HG03103 (cell line): ENCODE data around the gene VPS26C.
"Not testable (repeated sequence)": the region's sequence is repeated elsewhere in the genome, so short reads cannot be mapped to it uniquely, and the experiment has no call there.

Source experiments
- ATAC-seq: cut with Tn5 transposase; IDR thresholded peaks from one replicate; pipeline ENCODE4 v1.9.1; 2021; ENCODE audit warnings: low read depth; ENCODE audit not compliant: unreplicated experiment

VPS26C gene

DNA sequence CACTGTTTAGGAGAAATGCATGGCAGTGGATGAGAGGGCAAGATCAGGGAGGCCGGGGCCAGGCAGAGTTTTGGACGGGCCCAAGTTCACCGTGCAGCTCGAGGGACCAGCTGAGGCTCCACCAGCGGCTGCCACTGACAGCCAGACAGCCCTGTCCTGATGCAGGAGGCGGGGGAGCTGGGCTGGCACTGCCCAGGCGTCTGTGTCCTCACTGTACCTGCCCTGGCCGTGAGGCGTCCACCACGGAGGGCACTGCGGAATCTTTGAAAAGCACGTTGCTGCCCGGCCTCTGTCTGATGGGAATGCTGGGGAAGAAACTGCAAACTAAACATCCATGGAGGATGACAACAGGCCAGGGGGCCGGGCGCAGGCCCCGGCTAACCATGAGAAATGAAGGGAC is 35.5 kb downstream of the VPS26C start:
- no peak for ATAC-seq

GRCh38 chr21:37231249-37231645 is 35.9 kb downstream of the VPS26C start:
- ATAC-seq = no peak

- no peak for ATAC-seq
Measured at GRCh38 chr21:37230632-37231248, 36.4 kb downstream of the VPS26C start.

GRCh38 chr21:37228003-37228400 is 39.1 kb downstream of the VPS26C start:
- ATAC-seq = no peak

- ATAC-seq = no peak
Measured at GRCh38 chr21:37227071-37228002, 39.8 kb downstream of the VPS26C start.

DNA sequence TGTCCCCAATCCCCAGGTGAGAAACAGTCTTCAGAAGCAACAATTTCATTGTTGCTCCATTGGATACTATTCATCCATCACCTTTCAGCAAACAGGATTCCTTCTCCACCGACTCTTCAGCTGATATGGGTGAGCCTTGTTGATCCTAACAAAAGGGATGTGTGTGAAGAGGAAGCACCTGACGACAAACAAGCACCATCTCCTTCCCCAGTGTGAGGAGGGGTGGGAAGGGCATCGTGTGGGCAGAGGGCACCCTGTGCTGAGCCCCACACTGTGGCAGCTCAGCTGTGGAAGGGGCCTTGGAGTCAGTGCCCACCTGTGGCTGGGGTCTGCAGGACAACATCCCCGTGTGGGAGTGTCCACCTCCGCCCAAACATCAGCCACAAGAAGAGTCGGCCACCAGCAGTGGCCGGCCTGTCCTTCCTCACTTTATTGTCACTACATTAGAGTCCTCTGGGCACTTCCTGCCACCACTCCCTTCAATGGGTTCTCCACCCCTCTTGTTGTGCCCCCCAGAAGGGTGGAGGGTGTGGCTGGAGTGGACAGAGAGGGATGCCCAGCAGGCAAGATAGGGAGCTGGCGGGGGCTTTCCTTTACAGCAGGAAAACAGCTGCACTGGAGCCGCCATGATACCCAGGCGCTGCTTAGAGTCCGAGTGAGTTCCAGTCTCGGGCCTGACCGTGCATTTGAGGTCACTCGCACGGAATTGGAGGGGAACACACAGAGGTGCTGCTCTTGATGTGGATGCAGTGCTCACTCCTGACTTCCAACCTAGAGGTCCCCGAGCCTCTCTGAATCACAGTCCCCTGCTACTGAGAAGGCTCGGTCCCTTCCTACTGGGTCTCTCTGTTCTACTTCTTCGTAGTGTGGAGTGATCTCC is 40.9 kb downstream of the VPS26C start:
- no peak for ATAC-seq

- no peak for ATAC-seq
Measured at GRCh38 chr21:37224861-37225839, 42.0 kb downstream of the VPS26C start.

- no peak for ATAC-seq
Measured at GRCh38 chr21:37223804-37224345, 43.3 kb downstream of the VPS26C start.

DNA sequence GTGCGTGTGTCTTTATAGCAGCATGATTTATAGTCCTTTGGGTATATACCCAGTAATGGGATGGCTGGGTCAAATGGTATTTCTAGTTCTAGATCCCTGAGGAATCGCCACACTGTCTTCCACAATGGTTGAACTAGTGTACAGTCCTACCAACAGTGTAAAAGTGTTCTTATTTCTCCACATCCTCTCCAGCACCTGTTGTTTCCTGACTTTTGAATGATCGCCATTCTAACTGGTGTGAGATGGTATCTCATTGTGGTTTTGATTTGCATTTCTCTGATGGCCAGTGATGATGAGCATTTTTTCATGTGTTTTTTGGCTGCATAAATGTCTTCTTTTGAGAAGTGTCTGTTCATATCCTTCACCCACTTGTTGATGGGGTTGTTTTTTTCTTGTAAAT is 44.9 kb downstream of the VPS26C start:
- not testable (repeated sequence) for ATAC-seq

- ATAC-seq = peak; percentile 66
Measured at GRCh38 chr21:37220981-37221664, 46.0 kb downstream of the VPS26C start.

DNA sequence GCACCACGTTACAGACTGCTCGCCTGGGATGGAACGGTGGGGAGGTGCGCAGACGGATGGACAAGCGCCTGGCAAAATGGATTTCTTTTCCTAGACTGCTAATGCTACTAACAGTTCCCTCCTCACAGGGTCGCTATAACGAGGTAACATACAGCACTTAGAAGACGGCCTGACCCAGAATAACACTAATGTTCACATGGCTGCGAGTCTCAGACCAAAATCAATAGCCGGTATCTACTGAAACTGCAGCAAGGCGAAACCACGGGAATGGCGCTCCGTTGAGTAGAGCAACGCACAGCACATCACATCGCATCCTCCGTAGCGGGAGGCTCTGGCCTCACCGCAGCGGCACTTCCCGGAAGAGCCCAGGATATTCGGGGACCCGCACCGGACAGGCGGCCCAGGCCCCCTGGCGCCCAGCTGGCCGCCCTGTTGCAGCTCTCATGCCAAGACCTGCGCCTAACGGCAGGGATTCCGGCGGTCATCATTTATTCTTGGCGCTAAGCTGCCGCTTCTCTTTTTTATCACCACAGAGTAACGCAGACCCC is 46.6 kb downstream of the VPS26C start:
- peak; percentile 33 for ATAC-seq

DNA sequence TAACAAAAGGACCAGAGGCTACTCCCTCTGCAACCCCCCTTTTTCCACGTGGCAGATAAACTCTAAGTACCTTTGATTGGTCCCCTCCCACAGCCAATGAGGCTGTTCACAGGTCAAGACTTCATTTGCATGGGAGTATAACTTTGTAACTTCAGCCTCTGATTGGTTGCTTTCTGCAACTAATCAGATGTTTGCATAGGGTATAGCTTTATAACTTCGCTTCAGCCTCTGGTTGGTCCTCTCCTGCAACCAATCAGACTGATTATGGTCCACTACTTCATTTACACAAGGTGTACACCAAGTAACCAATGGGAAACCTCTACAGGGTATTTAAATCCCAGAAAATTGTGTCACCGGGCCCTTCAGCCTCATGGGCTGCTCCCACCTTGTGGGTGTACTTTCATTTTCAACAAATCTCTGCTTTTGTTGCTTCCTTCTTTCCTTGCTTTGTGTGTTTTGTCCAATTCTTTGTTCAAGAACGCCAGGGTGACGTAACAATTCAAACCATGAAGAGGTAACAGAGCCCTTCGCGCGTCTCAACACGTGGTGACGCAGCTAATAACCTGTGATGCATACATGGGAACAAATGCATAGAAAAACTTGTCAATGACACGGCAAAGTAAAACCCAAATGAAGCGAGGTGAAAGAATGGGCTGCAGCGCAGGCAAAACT is 47.2 kb downstream of the VPS26C start:
- no peak for ATAC-seq

DNA sequence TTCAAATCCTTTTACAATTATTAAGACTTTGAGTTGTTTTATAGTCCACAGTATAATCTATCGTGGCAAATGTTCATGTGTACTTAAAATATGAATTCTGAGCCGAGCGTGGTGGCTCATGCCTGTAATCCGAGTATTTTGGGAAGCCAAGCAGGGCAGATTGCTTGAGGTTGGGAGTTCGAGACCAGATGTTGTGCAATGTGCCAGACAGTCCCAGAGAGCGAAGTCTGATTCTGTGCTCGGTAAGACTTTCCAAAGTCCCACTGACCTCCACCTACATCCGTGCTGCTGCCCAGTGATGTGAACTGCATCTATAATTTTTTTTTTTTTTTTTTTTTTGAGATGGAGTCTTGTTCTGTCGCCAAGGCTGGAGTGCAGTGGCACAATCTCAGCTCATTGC is 52.2 kb downstream of the VPS26C start:
- ATAC-seq = no peak

DNA sequence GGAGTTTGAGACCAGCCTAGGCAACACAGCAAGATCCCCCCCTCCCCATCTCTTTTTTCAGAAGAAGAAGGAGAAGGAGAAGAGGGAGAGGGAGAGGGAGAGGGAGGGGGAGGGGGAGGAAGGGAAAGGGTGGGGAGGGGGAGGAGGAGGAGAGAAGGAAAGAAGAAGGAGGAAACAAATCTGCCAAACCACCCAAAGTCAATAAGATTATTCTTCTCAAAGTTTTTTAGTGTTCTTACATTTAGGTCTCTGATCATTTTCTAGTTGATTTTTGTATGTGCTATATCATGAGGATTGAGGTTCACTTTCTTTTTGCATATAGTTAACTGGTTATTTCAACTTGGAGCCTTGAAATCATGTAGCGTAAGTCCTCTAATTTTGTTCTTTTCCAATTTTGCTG is 56.3 kb downstream of the VPS26C start:
- ATAC-seq = no peak

DNA sequence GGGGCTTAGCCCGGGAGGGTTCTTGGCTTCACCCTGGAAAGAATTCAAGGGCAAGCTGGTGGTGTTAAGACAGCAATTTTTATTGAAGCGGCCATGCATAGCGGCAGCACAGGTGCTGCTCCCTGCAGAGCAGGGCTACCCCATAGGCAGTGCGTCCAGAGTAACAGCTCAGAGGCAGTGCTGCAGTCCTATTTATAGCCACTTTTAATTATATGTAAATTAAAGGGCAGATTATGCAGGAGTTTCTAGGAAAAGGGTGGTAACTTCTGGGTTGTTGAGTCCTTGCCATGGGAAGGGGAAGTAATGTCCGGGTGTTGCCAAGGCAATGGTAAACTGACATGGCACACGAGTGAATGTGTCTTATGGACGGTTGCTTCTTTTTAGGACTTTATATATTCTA is 57.0 kb downstream of the VPS26C start:
- ATAC-seq = no peak

DNA sequence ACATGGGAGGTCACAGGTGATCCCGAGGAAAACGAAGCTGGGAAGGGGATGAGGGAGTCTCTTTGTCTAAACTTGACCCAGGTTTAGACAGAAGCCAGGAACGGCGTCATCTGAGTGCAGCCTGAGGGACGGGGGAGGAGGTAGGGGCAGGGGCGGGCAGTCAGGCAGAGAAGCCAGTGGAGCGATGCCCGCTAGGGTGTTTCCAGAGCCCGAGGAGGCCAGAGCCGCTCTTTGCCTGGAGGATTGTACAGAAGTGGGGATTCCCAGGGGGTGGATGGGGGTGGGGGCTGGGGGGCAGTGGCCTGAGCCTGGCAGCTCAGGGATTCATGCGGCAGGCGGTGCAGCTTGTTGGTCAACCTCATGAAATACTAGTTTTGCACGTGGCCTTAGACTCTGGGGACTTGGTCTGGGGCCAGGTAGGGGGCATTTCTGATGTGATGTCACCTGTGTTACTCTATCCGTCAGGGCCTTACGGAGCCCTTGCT is 58.4 kb downstream of the VPS26C start:
- ATAC-seq = no peak

DNA sequence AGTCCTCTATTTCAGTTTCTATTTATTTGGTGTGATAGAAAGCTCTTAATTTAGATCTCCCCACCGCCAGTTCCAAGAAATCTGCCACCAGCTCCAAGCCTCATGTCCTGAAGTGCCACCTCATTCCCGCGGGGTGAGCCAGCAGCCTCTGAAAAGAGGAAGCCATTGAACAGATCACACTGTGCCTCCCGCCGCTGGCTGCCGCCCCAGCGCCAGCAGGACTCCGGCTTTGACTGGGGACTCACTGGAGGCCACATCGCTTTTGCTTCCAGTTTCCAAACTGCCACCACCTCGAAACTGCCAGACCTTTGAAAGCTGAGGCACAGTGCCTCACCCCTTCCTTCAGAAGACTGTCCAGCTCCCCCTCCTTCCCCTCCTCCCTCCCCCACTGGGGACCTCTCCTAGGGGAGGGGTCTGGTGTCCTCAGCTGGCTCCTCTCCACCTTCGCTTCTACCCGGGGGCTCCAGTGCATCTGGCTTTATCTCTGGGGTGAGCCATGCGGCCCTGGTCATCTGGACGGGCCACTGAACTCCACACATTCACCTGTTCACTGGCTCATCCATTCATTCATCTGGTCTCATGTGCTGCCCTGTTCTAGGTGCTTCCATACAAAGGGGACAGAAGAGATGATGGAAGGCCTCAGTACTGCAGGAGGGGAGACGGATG is 58.9 kb downstream of the VPS26C start:
- peak; percentile 44 for ATAC-seq
